ENCODE results near the gene MAP3K13. TPM values are rescaled to one million over a fixed set of nuclear protein-coding genes. Genes with fewer than 3 reads are reported as not detected.

Gene MAP3K13
- total RNA-seq, 1 donor from 2014 or later = 12.2 TPM

- DNase-seq (ENCODE audit: low spot score) = no peak
- H3K4me3 Mint-ChIP-seq = no peak overlapping the region
- no peaks in the 10 kb centered on the region for H3K36me3 Mint-ChIP-seq (ENCODE audit: low read depth)
- H3K27ac Mint-ChIP-seq = no peak overlapping the region
- H3K9me3 Mint-ChIP-seq = no peaks in the 10 kb centered on the region
- intact Hi-C loops (cut with micrococcal nuclease) = no loop called here
- H3K4me1 Mint-ChIP-seq (ENCODE audit: low read depth) = peaks cover 14% of the 10 kb centered on the region
- H3K27me3 Mint-ChIP-seq (ENCODE audit: insufficient read depth) = no peaks in the 10 kb centered on the region
Observed at GRCh38 chr3:185330644-185331043, 32.3 kb upstream of the MAP3K13 start.

GRCh38 chr3:185332026-185332735, 30.8 kb upstream of the MAP3K13 start:
- DNase-seq (ENCODE audit: low spot score) = no peak
- Mint-ChIP-seq H3K4me1 (ENCODE audit: low read depth) (peaks cover 18% of the 10 kb centered on the region), H3K36me3 (ENCODE audit: low read depth) (no peaks in the 10 kb centered on the region), H3K4me3 (no peak overlapping the region), H3K27me3 (ENCODE audit: insufficient read depth) (no peaks in the 10 kb centered on the region), H3K27ac (peak overlapping the region; percentile 63), H3K9me3 (no peaks in the 10 kb centered on the region)
- intact Hi-C loops (cut with micrococcal nuclease) = loop anchor here (1.0 to 2.0 kb wide), 3 partner anchors 31 to 460 kb away; partner anchors contain the start of gene MAP3K13

GRCh38 chr3:185335799-185336198, 27.1 kb upstream of the MAP3K13 start:
- H3K9me3 Mint-ChIP-seq = no peaks in the 10 kb centered on the region
- no peak overlapping the region for H3K27ac Mint-ChIP-seq
- no peaks in the 10 kb centered on the region for H3K36me3 Mint-ChIP-seq (ENCODE audit: low read depth)
- no peak for DNase-seq (ENCODE audit: low spot score)
- intact Hi-C loops (cut with micrococcal nuclease) = no loop called here
- H3K27me3 Mint-ChIP-seq (ENCODE audit: insufficient read depth) = no peaks in the 10 kb centered on the region
- H3K4me3 Mint-ChIP-seq = no peak overlapping the region
- peaks cover 18% of the 10 kb centered on the region for H3K4me1 Mint-ChIP-seq (ENCODE audit: low read depth)

- H3K36me3 Mint-ChIP-seq (ENCODE audit: low read depth) = no peaks in the 10 kb centered on the region
- no peaks in the 10 kb centered on the region for H3K9me3 Mint-ChIP-seq
- H3K27ac Mint-ChIP-seq = no peak overlapping the region
- peaks cover 14% of the 10 kb centered on the region for H3K4me1 Mint-ChIP-seq (ENCODE audit: low read depth)
- no peaks in the 10 kb centered on the region for H3K27me3 Mint-ChIP-seq (ENCODE audit: insufficient read depth)
- no peak overlapping the region for H3K4me3 Mint-ChIP-seq
- intact Hi-C loops (cut with micrococcal nuclease) = no loop called here
- DNase-seq (ENCODE audit: low spot score) = no peak
Observed at GRCh38 chr3:185337231-185337816, 25.6 kb upstream of the MAP3K13 start.

GRCh38 chr3:185339945-185340344, 23.0 kb upstream of the MAP3K13 start:
- no peak for DNase-seq (ENCODE audit: low spot score)
- no peak overlapping the region for H3K4me3 Mint-ChIP-seq
- no peaks in the 10 kb centered on the region for H3K9me3 Mint-ChIP-seq
- H3K27ac Mint-ChIP-seq = no peak overlapping the region
- intact Hi-C loops (cut with micrococcal nuclease) = no loop called here
- H3K36me3 Mint-ChIP-seq (ENCODE audit: low read depth) = no peaks in the 10 kb centered on the region
- no peaks in the 10 kb centered on the region for H3K27me3 Mint-ChIP-seq (ENCODE audit: insufficient read depth)
- H3K4me1 Mint-ChIP-seq (ENCODE audit: low read depth) = peaks cover 19% of the 10 kb centered on the region

GRCh38 chr3:185340751-185341150, 22.2 kb upstream of the MAP3K13 start:
- Mint-ChIP-seq H3K36me3 (ENCODE audit: low read depth) (no peaks in the 10 kb centered on the region), H3K27me3 (ENCODE audit: insufficient read depth) (no peaks in the 10 kb centered on the region), H3K4me3 (no peak overlapping the region), H3K27ac (no peak overlapping the region), H3K4me1 (ENCODE audit: low read depth) (peaks cover 16% of the 10 kb centered on the region), H3K9me3 (no peaks in the 10 kb centered on the region)
- no peak for DNase-seq (ENCODE audit: low spot score)
- intact Hi-C loops (cut with micrococcal nuclease) = no loop called here

- no peak for DNase-seq (ENCODE audit: low spot score)
- no peak overlapping the region for H3K27ac Mint-ChIP-seq
- H3K36me3 Mint-ChIP-seq (ENCODE audit: low read depth) = no peaks in the 10 kb centered on the region
- H3K9me3 Mint-ChIP-seq = no peaks in the 10 kb centered on the region
- H3K4me3 Mint-ChIP-seq = no peak overlapping the region
- H3K4me1 Mint-ChIP-seq (ENCODE audit: low read depth) = peaks cover 13% of the 10 kb centered on the region
- intact Hi-C loops (cut with micrococcal nuclease) = no loop called here
- H3K27me3 Mint-ChIP-seq (ENCODE audit: insufficient read depth) = no peaks in the 10 kb centered on the region
Observed at GRCh38 chr3:185341616-185342458, 21.1 kb upstream of the MAP3K13 start.

- intact Hi-C loops (cut with micrococcal nuclease) = no loop called here
- Mint-ChIP-seq H3K27ac (peak overlapping the region; percentile 42), H3K4me3 (no peak overlapping the region), H3K36me3 (ENCODE audit: low read depth) (no peaks in the 10 kb centered on the region), H3K9me3 (no peaks in the 10 kb centered on the region), H3K27me3 (ENCODE audit: insufficient read depth) (peaks cover 2% of the 10 kb centered on the region), H3K4me1 (ENCODE audit: low read depth) (peaks cover 13% of the 10 kb centered on the region)
- no peak for DNase-seq (ENCODE audit: low spot score)
Observed at GRCh38 chr3:185342459-185343174, 20.3 kb upstream of the MAP3K13 start.

GRCh38 chr3:185347399-185347798, 15.5 kb upstream of the MAP3K13 start:
- Mint-ChIP-seq H3K9me3 (no peaks in the 10 kb centered on the region), H3K36me3 (ENCODE audit: low read depth) (no peaks in the 10 kb centered on the region), H3K4me3 (no peak overlapping the region), H3K4me1 (ENCODE audit: low read depth) (peaks cover 9% of the 10 kb centered on the region), H3K27me3 (ENCODE audit: insufficient read depth) (peaks cover 13% of the 10 kb centered on the region), H3K27ac (no peak overlapping the region)
- intact Hi-C loops (cut with micrococcal nuclease) = no loop called here
- no peak for DNase-seq (ENCODE audit: low spot score)

GRCh38 chr3:185350841-185351240, 12.1 kb upstream of the MAP3K13 start:
- H3K4me1 Mint-ChIP-seq (ENCODE audit: low read depth) = no peaks in the 10 kb centered on the region
- intact Hi-C loops (cut with micrococcal nuclease) = loop anchor here (5.0 kb wide), 1 partner anchor 146 kb away; the partner anchor contains the start of gene TMEM41A
- H3K36me3 Mint-ChIP-seq (ENCODE audit: low read depth) = no peaks in the 10 kb centered on the region

GRCh38 chr3:185351396-185351795, 11.5 kb upstream of the MAP3K13 start:
- intact Hi-C loops (cut with micrococcal nuclease) = loop anchor here (5.0 kb wide), 1 partner anchor 146 kb away; the partner anchor contains the start of gene TMEM41A
- no peaks in the 10 kb centered on the region for H3K9me3 Mint-ChIP-seq
- DNase-seq (ENCODE audit: low spot score) = no peak
- H3K27me3 Mint-ChIP-seq (ENCODE audit: insufficient read depth) = peaks cover 13% of the 10 kb centered on the region
- no peaks in the 10 kb centered on the region for H3K36me3 Mint-ChIP-seq (ENCODE audit: low read depth)
- H3K27ac Mint-ChIP-seq = no peak overlapping the region
- H3K4me3 Mint-ChIP-seq = no peak overlapping the region
- H3K4me1 Mint-ChIP-seq (ENCODE audit: low read depth) = no peaks in the 10 kb centered on the region

More at GRCh38 chr3:185350841-185351240, 12.1 kb upstream of the MAP3K13 start:
- no peak for DNase-seq (ENCODE audit: low spot score)
- peaks cover 13% of the 10 kb centered on the region for H3K27me3 Mint-ChIP-seq (ENCODE audit: insufficient read depth)
- no peak overlapping the region for H3K4me3 Mint-ChIP-seq
- no peak overlapping the region for H3K27ac Mint-ChIP-seq
- H3K9me3 Mint-ChIP-seq = no peaks in the 10 kb centered on the region

GRCh38 chr3:185353225-185353624, 9.7 kb upstream of the MAP3K13 start:
- DNase-seq (ENCODE audit: low spot score) = no peak
- Mint-ChIP-seq H3K27me3 (ENCODE audit: insufficient read depth) (peaks cover 18% of the 10 kb centered on the region), H3K4me1 (ENCODE audit: low read depth) (no peaks in the 10 kb centered on the region), H3K9me3 (no peaks in the 10 kb centered on the region), H3K36me3 (ENCODE audit: low read depth) (no peaks in the 10 kb centered on the region), H3K4me3 (no peak overlapping the region), H3K27ac (no peak overlapping the region)
- intact Hi-C loops (cut with micrococcal nuclease) = loop anchor here (5.0 kb wide), 1 partner anchor 144 kb away; the partner anchor contains the start of gene TMEM41A

All from activated T-helper 1 cell treated with anti-CD3 and anti-CD28 coated beads, Interleukin-12 subunit alpha, Interleukin-12 subunit beta, Interleukin-2, Interleukin-4 antibody, amounts not matched to agents 30 ng/mL and 10 ng/mL and 1 ng/mL, durations not matched to agents 14 hours and 24 hours and 36 hours (primary cell).